IMR-90 (cell line): ENCODE measurements around the gene CPT1A. TPM values are rescaled to one million over a fixed set of nuclear protein-coding genes. Genes with fewer than 3 reads are reported as not detected.

Experiments used
- ATAC-seq: fragments of 200-7000 bp; cut with Tn5 transposase; 2 replicates; pipeline ENCODE4 v1.9.1; 2020; ENCODE audit warnings: low read depth, mild to moderate bottlenecking, moderate library complexity
- BruUV-seq: library from RNA; stranded (reverse); fragments of 400-500 nt; replicated peaks from 2 replicates; lab custom pipeline; 2021; lab: Mats Ljungman, UMichigan
- CTCF ChIA-PET: fragments of 300-600 bp; formaldehyde crosslinking; extraction: SDS; loops from one replicate; lab custom pipeline; 2021; ENCODE audit warnings: antibody characterized with exemption; lab: Yijun Ruan, JAX
- POLR2A ChIA-PET: fragments of 300-600 bp; sonication (Branson Sonifier 250); formaldehyde crosslinking; loops from one replicate; lab custom pipeline; 2022; ENCODE audit warnings: antibody characterized with exemption; ENCODE audit not compliant: unreplicated experiment; lab: Charles Lee
- DNase-seq: peaks from one replicate; pipeline ENCODE4 v3.0.0; 2013
- H2AFZ ChIP-seq: replicated peaks from 2 replicates; pipeline ENCODE3; 2013; ENCODE audit warnings: low read length, mild to moderate bottlenecking; ENCODE audit not compliant: poor library complexity
- H2AK5ac ChIP-seq: 2 replicates; pipeline ENCODE4 v1.6.1; 2013; ENCODE audit warnings: low read depth, low read length, inconsistent platforms
- H2AK9ac ChIP-seq: replicated peaks from 2 replicates; pipeline ENCODE3; 2013; ENCODE audit warnings: mild to moderate bottlenecking, low read depth, low read length, moderate library complexity; ENCODE audit not compliant: poor library complexity
- H2BK120ac ChIP-seq: 2 replicates; pipeline ENCODE4 v1.6.1; 2013; ENCODE audit warnings: low read depth, low read length, inconsistent platforms
- H2BK15ac ChIP-seq: 3 replicates; pipeline ENCODE4 v1.6.1; 2013; ENCODE audit warnings: low read depth, low read length, inconsistent platforms
- H2BK20ac ChIP-seq: 2 replicates; pipeline ENCODE4 v1.6.1; 2013; ENCODE audit warnings: low read depth, mild to moderate bottlenecking, inconsistent platforms, low read length, moderate library complexity
- H2BK5ac ChIP-seq: 2 replicates; pipeline ENCODE4 v1.6.1; 2013; ENCODE audit warnings: mild to moderate bottlenecking, low read depth, low read length, inconsistent platforms; ENCODE audit not compliant: poor library complexity, severe bottlenecking
- H3K14ac ChIP-seq: replicated peaks from 2 replicates; pipeline ENCODE4 v1.6.1; 2013; ENCODE audit warnings: low read depth, low read length, inconsistent platforms
- H3K18ac ChIP-seq: 2 replicates; pipeline ENCODE4 v1.6.1; 2013; ENCODE audit warnings: low read depth, low read length, control low read depth
- H3K23ac ChIP-seq: 2 replicates; pipeline ENCODE4 v1.6.1; 2013; ENCODE audit warnings: low read depth, low read length, inconsistent platforms
- H3K27ac ChIP-seq: 2 replicates; pipeline ENCODE4 v1.5.1; 2013; ENCODE audit warnings: mild to moderate bottlenecking, control low read depth, low read length; ENCODE audit not compliant: insufficient read depth
- H3K27me3 ChIP-seq: 2 replicates; pipeline ENCODE4 v1.6.1; 2013; ENCODE audit warnings: low read length; ENCODE audit not compliant: control insufficient read depth, insufficient read depth
- H3K36me3 ChIP-seq: 2 replicates; pipeline ENCODE4 v1.6.1; 2013; ENCODE audit warnings: low read length, mixed read lengths; ENCODE audit not compliant: control insufficient read depth, insufficient read depth
- H3K4ac ChIP-seq: 2 replicates; pipeline ENCODE4 v1.6.1; 2013; ENCODE audit warnings: low read depth, low read length, inconsistent platforms
- H3K4me1 ChIP-seq: 2 replicates; pipeline ENCODE4 v1.6.1; 2013; ENCODE audit warnings: low read length, mixed read lengths; ENCODE audit not compliant: control insufficient read depth, insufficient read depth
- H3K4me2 ChIP-seq: 2 replicates; pipeline ENCODE4 v1.6.1; 2013; ENCODE audit warnings: low read depth, mild to moderate bottlenecking, control low read depth, low read length, moderate library complexity
- H3K4me3 ChIP-seq: 2 replicates; pipeline ENCODE4 v1.5.1; 2013; ENCODE audit warnings: low read depth, mild to moderate bottlenecking, control low read depth, low read length, moderate library complexity; ENCODE audit not compliant: insufficient read depth
- H3K56ac ChIP-seq: 2 replicates; pipeline ENCODE4 v1.6.1; 2013; ENCODE audit warnings: low read length, inconsistent platforms; ENCODE audit not compliant: insufficient read depth; ENCODE audit errors: extremely low read depth
- H3K79me1 ChIP-seq, 2 experiments: 2 replicates each; pipeline ENCODE4 v1.6.1; 2013; ENCODE audit warnings: low read length in 2 of 2, inconsistent platforms in 1 of 2, low read depth in 1 of 2
- H3K9ac ChIP-seq: 2 replicates; pipeline ENCODE4 v1.6.1; 2013; ENCODE audit warnings: low read depth, low read length, control low read depth
- H3K9me1 ChIP-seq: 2 replicates; pipeline ENCODE4 v1.6.1; 2013; ENCODE audit warnings: low read length, inconsistent platforms; ENCODE audit not compliant: insufficient read depth
- H3K9me3 ChIP-seq: 2 replicates; pipeline ENCODE4 v1.6.1; 2013; ENCODE audit warnings: low read length; ENCODE audit not compliant: control insufficient read depth, insufficient read depth
- H4K20me1 ChIP-seq: 2 replicates; pipeline ENCODE4 v1.6.1; 2013; ENCODE audit warnings: low read length, inconsistent platforms; ENCODE audit not compliant: insufficient read depth
- H4K5ac ChIP-seq: 2 replicates; pipeline ENCODE4 v1.6.1; 2013; ENCODE audit warnings: mild to moderate bottlenecking, low read depth, low read length, control low read depth
- H4K8ac ChIP-seq, 2 experiments: 2 replicates each; pipeline ENCODE4 v1.6.1; 2013; ENCODE audit warnings: low read depth in 2 of 2, low read length in 2 of 2, control low read depth in 1 of 2, inconsistent platforms in 1 of 2
- H4K91ac ChIP-seq: 2 replicates; pipeline ENCODE4 v1.6.1; 2013; ENCODE audit warnings: low read depth, low read length, inconsistent platforms; ENCODE audit not compliant: insufficient read depth
- BHLHE40 ChIP-seq: fragments of 150-350 bp; IDR thresholded peaks from 2 replicates; pipeline ENCODE4 v1.6.1; 2016; ENCODE audit warnings: mild to moderate bottlenecking, low read depth, low read length
- CEBPB ChIP-seq: IDR thresholded peaks from 2 replicates; pipeline ENCODE4 v1.6.1; 2012; ENCODE audit warnings: low read depth, low read length, improper control_type of control experiment
- CHD1 ChIP-seq: IDR thresholded peaks from 2 replicates; pipeline ENCODE4 v1.6.1; 2012; ENCODE audit warnings: low read depth, low read length, improper control_type of control experiment
- FOS ChIP-seq: fragments of 150-350 bp; IDR thresholded peaks from 2 replicates; pipeline ENCODE4 v1.6.1; 2016; ENCODE audit warnings: low read depth, low read length
- MAZ ChIP-seq: IDR thresholded peaks from 2 replicates; pipeline ENCODE4 v1.6.1; 2012; ENCODE audit warnings: low read depth, mild to moderate bottlenecking, low read length, improper control_type of control experiment, moderate library complexity, borderline replicate concordance
- MXI1 ChIP-seq: IDR thresholded peaks from 2 replicates; pipeline ENCODE4 v1.6.1; 2012; ENCODE audit warnings: low read depth, mild to moderate bottlenecking, low read length, moderate library complexity, borderline replicate concordance
- NFE2L2 ChIP-seq: fragments of 150-350 bp; IDR thresholded peaks from 2 replicates; pipeline ENCODE4 v1.6.1; 2016; ENCODE audit warnings: low read depth, mild to moderate bottlenecking, low read length
- POLR2A ChIP-seq: IDR thresholded peaks from 2 replicates; pipeline ENCODE4 v1.6.1; 2012; ENCODE audit warnings: mild to moderate bottlenecking, low read depth, low read length
- RAD21 ChIP-seq: IDR thresholded peaks from 2 replicates; pipeline ENCODE4 v1.6.1; 2012; ENCODE audit warnings: low read length, improper control_type of control experiment
- RCOR1 ChIP-seq: IDR thresholded peaks from 2 replicates; pipeline ENCODE4 v1.6.1; 2012; ENCODE audit warnings: mild to moderate bottlenecking, low read length, improper control_type of control experiment; ENCODE audit not compliant: insufficient replicate concordance
- RFX5 ChIP-seq: IDR thresholded peaks from 2 replicates; pipeline ENCODE4 v1.8.0; 2012; ENCODE audit warnings: low read depth, mild to moderate bottlenecking, low read length, moderate library complexity
- SMC3 ChIP-seq: fragments of 150-350 bp; IDR thresholded peaks from 2 replicates; pipeline ENCODE4 v1.6.1; 2016; ENCODE audit warnings: low read depth, mild to moderate bottlenecking, antibody characterized with exemption, low read length, moderate library complexity
- WGBS, 2 experiments: methylation state at CpG; one replicate each; pipeline versions ENCODE4 v1.1.5 to v1.1.7; 2013; ENCODE audit warnings: missing lambda C conversion rate in 2 of 2; ENCODE audit not compliant: insufficient read length in 1 of 2; ENCODE audit errors: extremely low coverage in 2 of 2; 5-methylcytosine and 5-hydroxymethylcytosine counted together
- dilution Hi-C: fragments of 300-500 bp; cut with HindIII; formaldehyde crosslinking; loops from one replicate; pipeline ENCODE4 v1.14.3; 2018; ENCODE audit warnings: low sequenced_read_pairs; ENCODE audit not compliant: unreplicated experiment
- in situ Hi-C: fragments of 300-500 bp; cut with MboI; formaldehyde crosslinking; loops from 3 replicates; pipeline ENCODE4 v1.14.3; 2019; ENCODE audit warnings: low sequenced_read_pairs, inconsistent platforms, mixed read lengths
- intact Hi-C: fragments of 100-400 bp; cut with micrococcal nuclease; formaldehyde crosslinking; loops from 2 replicates; pipeline ENCODE4 v1.10.0; 2022
- polyA plus RNA-seq, 3 experiments: library from polyadenylated mRNA; depleted of rRNA; stranded (reverse); fragments of >200 nt; gene quantifications; 2 replicates each; pipeline ENCODE4 v1.2.3, GENCODE V29; 2012; ENCODE audit warnings: low replicate concordance in 1 of 3
- total RNA-seq: library from RNA; depleted of rRNA; stranded (reverse); fragments of >200 nt; gene quantifications from 2 replicates; pipeline ENCODE4 v1.2.3, GENCODE V29; 2012
- TF ChIP-seq, protein P1 (sequence below): conservative IDR thresholded peaks from 2 replicates; pipeline ENCODE4 v1.5.1; 2012; ENCODE audit warnings: mild to moderate bottlenecking, low read depth, low read length, improper control_type of control experiment
- TF ChIP-seq, protein P2 (sequence below): fragments of 150-350 bp; IDR thresholded peaks from 2 replicates; pipeline ENCODE4 v1.6.1; 2016; ENCODE audit warnings: low read depth, mild to moderate bottlenecking, low read length, moderate library complexity, borderline replicate concordance
- TF ChIP-seq, protein P3 (sequence below): fragments of 150-350 bp; IDR thresholded peaks from 2 replicates; pipeline ENCODE4 v1.6.1; 2017; ENCODE audit warnings: mild to moderate bottlenecking, antibody characterized with exemption, low read length, low read depth

Gene CPT1A
- total and polyA plus RNA-seq, 2 of the 4 experiments (the other 2 are of a cell fraction): 15.4 to 21.3 TPM

DNA sequence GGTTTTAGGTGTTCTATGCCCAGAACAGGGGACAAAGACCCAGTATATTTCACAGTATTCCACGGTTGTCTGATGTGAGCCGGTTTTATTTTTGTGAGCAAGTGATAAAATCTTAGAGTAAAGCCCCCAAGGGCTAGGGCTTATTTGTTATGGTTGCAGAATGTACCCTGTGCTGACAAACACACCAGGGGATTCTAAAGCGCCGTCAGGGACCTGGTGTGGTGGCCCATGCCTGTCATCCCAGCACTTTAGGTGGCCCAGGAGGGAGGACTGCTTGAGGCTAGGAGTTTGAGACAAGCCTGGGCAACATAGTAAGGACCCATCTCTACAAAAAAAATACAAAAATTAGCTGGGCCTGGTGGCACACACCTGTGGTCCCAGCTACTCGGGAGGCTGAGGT, 39.1 kb upstream of the CPT1A start:
- Histone ChIP-seq H3K23ac (no peak overlapping the region), H3K79me1 (no peaks in the 10 kb centered on the region), H2AK9ac (no peak overlapping the region), H3K36me3 (no peaks in the 10 kb centered on the region), H2BK15ac (no peak overlapping the region), H3K4ac (no peak overlapping the region), H2BK5ac (no peak overlapping the region), H4K20me1 (no peaks in the 10 kb centered on the region), H3K9me3 (no peaks in the 10 kb centered on the region), H3K4me3 (no peak overlapping the region), H3K56ac (no peak overlapping the region), H3K9ac (no peak overlapping the region), H3K14ac (no peak overlapping the region), H3K27ac (no peak overlapping the region), H3K18ac (no peak overlapping the region), H2BK20ac (no peak overlapping the region), H3K9me1 (no peaks in the 10 kb centered on the region; the same call in 1 of the 2 replicates), H2AFZ (no peak overlapping the region), H3K27me3 (no peaks in the 10 kb centered on the region), H3K4me2 (no peak overlapping the region), H4K8ac (no peak overlapping the region), H3K4me1 (no peaks in the 10 kb centered on the region), H2BK120ac (no peak overlapping the region), H4K5ac (no peak overlapping the region), H4K91ac (no peak overlapping the region), H2AK5ac (no peak overlapping the region)
- intact Hi-C loops: no loop called here
- BruUV-seq: no TSS peak
- in situ Hi-C loops: no loop called here
- CTCF ChIA-PET: no interaction called here
- POLR2A ChIA-PET: no interaction called here
- dilution Hi-C loops: no loop called here
- TF ChIP-seq RAD21 (no peak), NFE2L2 (no peak), CHD1 (no peak), MXI1 (no peak), RCOR1 (no peak), CEBPB (no peak), POLR2A (no peak), RFX5 (no peak), MAZ (no peak), SMC3 (no peak), FOS (no peak), BHLHE40 (no peak)
- TF ChIP-seq, protein P1, sequence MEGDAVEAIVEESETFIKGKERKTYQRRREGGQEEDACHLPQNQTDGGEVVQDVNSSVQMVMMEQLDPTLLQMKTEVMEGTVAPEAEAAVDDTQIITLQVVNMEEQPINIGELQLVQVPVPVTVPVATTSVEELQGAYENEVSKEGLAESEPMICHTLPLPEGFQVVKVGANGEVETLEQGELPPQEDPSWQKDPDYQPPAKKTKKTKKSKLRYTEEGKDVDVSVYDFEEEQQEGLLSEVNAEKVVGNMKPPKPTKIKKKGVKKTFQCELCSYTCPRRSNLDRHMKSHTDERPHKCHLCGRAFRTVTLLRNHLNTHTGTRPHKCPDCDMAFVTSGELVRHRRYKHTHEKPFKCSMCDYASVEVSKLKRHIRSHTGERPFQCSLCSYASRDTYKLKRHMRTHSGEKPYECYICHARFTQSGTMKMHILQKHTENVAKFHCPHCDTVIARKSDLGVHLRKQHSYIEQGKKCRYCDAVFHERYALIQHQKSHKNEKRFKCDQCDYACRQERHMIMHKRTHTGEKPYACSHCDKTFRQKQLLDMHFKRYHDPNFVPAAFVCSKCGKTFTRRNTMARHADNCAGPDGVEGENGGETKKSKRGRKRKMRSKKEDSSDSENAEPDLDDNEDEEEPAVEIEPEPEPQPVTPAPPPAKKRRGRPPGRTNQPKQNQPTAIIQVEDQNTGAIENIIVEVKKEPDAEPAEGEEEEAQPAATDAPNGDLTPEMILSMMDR: no peak
- TF ChIP-seq, protein P2, sequence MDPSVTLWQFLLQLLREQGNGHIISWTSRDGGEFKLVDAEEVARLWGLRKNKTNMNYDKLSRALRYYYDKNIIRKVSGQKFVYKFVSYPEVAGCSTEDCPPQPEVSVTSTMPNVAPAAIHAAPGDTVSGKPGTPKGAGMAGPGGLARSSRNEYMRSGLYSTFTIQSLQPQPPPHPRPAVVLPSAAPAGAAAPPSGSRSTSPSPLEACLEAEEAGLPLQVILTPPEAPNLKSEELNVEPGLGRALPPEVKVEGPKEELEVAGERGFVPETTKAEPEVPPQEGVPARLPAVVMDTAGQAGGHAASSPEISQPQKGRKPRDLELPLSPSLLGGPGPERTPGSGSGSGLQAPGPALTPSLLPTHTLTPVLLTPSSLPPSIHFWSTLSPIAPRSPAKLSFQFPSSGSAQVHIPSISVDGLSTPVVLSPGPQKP: no peak
- TF ChIP-seq, protein P3, sequence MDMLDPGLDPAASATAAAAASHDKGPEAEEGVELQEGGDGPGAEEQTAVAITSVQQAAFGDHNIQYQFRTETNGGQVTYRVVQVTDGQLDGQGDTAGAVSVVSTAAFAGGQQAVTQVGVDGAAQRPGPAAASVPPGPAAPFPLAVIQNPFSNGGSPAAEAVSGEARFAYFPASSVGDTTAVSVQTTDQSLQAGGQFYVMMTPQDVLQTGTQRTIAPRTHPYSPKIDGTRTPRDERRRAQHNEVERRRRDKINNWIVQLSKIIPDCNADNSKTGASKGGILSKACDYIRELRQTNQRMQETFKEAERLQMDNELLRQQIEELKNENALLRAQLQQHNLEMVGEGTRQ: no peak
- no peak for ATAC-seq
- no peak for DNase-seq
- 100% methylated on average over 1 of the region's 5 CpGs; no CpG with 5 or more reads in 1 of the 2 experiments for WGBS, 2 experiments
